OCI-LY7 (cell line): ENCODE data around the gene PAK5. TPM values are rescaled to one million over a fixed set of nuclear protein-coding genes. Genes with fewer than 3 reads are reported as not detected.

ENCODE experiments used
- BruUV-seq: library from RNA; stranded (reverse); fragments of 400-500 nt; replicated peaks from 2 replicates; lab custom pipeline; 2021; lab: Mats Ljungman, UMichigan
- CTCF ChIA-PET: fragments of 300-600 bp; sonication (Branson Sonifier 250); formaldehyde crosslinking; loops from one replicate; lab custom pipeline; 2022; ENCODE audit warnings: antibody characterized with exemption; ENCODE audit not compliant: unreplicated experiment; lab: Charles Lee
- POLR2A ChIA-PET: fragments of 300-600 bp; sonication (Branson Sonifier 250); formaldehyde crosslinking; loops from one replicate; lab custom pipeline; 2022; ENCODE audit warnings: antibody characterized with exemption; lab: Charles Lee
- DNase-seq: peaks from one replicate; pipeline ENCODE4 v3.0.0-alpha.2; 2015; ENCODE audit warnings: low spot score
- H2AFZ ChIP-seq: fragments of 200-600 bp; sonication (generic), shearing (Covaris generic); 2 replicates; pipeline ENCODE4 v1.6.1; 2014; ENCODE audit warnings: mild to moderate bottlenecking, antibody characterized with exemption, low read length, moderate library complexity
- H3K27ac ChIP-seq: fragments of 200-600 bp; sonication (generic); 2 replicates; pipeline ENCODE4 v1.5.1; 2014; ENCODE audit warnings: mixed run types, low read depth, mild to moderate bottlenecking, moderate library complexity, low read length, inconsistent platforms; ENCODE audit not compliant: poor library complexity, severe bottlenecking
- H3K36me3 ChIP-seq: fragments of 200-600 bp; sonication (generic); 2 replicates; pipeline ENCODE4 v1.6.1; 2014; ENCODE audit warnings: mild to moderate bottlenecking, antibody characterized with exemption, low read length, moderate library complexity, mixed read lengths; ENCODE audit not compliant: insufficient read depth
- H3K4me1 ChIP-seq: fragments of 200-600 bp; sonication (generic); 2 replicates; pipeline ENCODE4 v1.5.1; 2014; ENCODE audit warnings: mild to moderate bottlenecking, low read length; ENCODE audit not compliant: insufficient read depth, poor library complexity, severe bottlenecking
- H3K4me2 ChIP-seq: fragments of 200-600 bp; sonication (generic); 2 replicates; pipeline ENCODE4 v1.6.1; 2014; ENCODE audit warnings: mild to moderate bottlenecking, low read length
- H3K4me3 ChIP-seq: fragments of 200-600 bp; sonication (generic); 2 replicates; pipeline ENCODE4 v1.5.1; 2014; ENCODE audit warnings: mild to moderate bottlenecking, low read depth, low read length; ENCODE audit not compliant: poor library complexity, severe bottlenecking
- H3K79me2 ChIP-seq: fragments of 200-600 bp; sonication (generic); 2 replicates; pipeline ENCODE4 v1.6.1; 2016; ENCODE audit warnings: low read depth, mild to moderate bottlenecking, low read length, moderate library complexity, mixed read lengths; ENCODE audit not compliant: insufficient read depth
- H3K9me2 ChIP-seq: fragments of 200-600 bp; sonication (generic); 2 replicates; pipeline ENCODE4 v1.6.1; 2016; ENCODE audit warnings: mild to moderate bottlenecking, low read length, mixed read lengths; ENCODE audit not compliant: insufficient read depth
- H3K9me3 ChIP-seq: fragments of 200-600 bp; sonication (generic); 2 replicates; pipeline ENCODE4 v1.6.1; 2014; ENCODE audit warnings: mild to moderate bottlenecking, mixed run types, low read length, mixed read lengths
- H4K20me1 ChIP-seq: fragments of 200-600 bp; sonication (generic); 2 replicates; pipeline ENCODE4 v1.6.1; 2014; ENCODE audit warnings: mild to moderate bottlenecking, antibody characterized with exemption, low read length, moderate library complexity, mixed read lengths; ENCODE audit not compliant: insufficient read depth
- CTCF ChIP-seq: fragments of 200-600 bp; sonication (generic); conservative IDR thresholded peaks from 2 replicates; pipeline ENCODE4 v1.5.1; 2014; ENCODE audit warnings: mild to moderate bottlenecking, antibody characterized with exemption, low read length, moderate library complexity, mixed read lengths
- EZH2phosphoT487 ChIP-seq: fragments of 200-600 bp; sonication (generic); IDR thresholded peaks from 2 replicates; pipeline ENCODE4 v1.6.1; 2018; ENCODE audit warnings: low read depth, borderline replicate concordance, mild to moderate bottlenecking, mixed run types, antibody characterized with exemption, low read length, moderate library complexity, mixed read lengths
- intact Hi-C: fragments of 100-400 bp; cut with micrococcal nuclease; formaldehyde crosslinking; loops from one replicate; pipeline ENCODE4 v1.10.0; 2022; ENCODE audit not compliant: unreplicated experiment
- total RNA-seq, 2 experiments: library from RNA; depleted of rRNA in 1 of 2; stranded (reverse); fragments of >200 nt in 1 of 2; shearing (Covaris generic) in 1 of 2; gene quantifications; 2 replicates each; pipeline ENCODE4 v1.2.3, GENCODE V29; 2014 to 2022

PAK5 gene
- total RNA-seq, 2 experiments from 2014 or later = not detected

- H3K4me3 ChIP-seq = no peak overlapping the region
- no peaks in the 10 kb centered on the region for H3K9me3 ChIP-seq
- BruUV-seq = no TSS peak
- intact Hi-C loops = no loop called here
- DNase-seq = no peak
- H3K4me2 ChIP-seq = no peak overlapping the region
- no peaks in the 10 kb centered on the region for H3K9me2 ChIP-seq
- no peaks in the 10 kb centered on the region for H3K79me2 ChIP-seq
- H2AFZ ChIP-seq = no peak overlapping the region
- no peaks in the 10 kb centered on the region for H3K36me3 ChIP-seq
- TF ChIP-seq EZH2phosphoT487 = no peak
- no peak for TF ChIP-seq CTCF
- CTCF ChIA-PET = no interaction called here
- no peak overlapping the region for H3K27ac ChIP-seq
- POLR2A ChIA-PET = no interaction called here
- no peaks in the 10 kb centered on the region for H3K4me1 ChIP-seq
- H4K20me1 ChIP-seq = no peaks in the 10 kb centered on the region
Observed at GRCh38 chr20:9736373-9736772, 102.5 kb downstream of the PAK5 start.

- intact Hi-C loops = no loop called here
- H3K36me3 ChIP-seq = no peaks in the 10 kb centered on the region
- H3K9me2 ChIP-seq = no peaks in the 10 kb centered on the region
- H3K27ac ChIP-seq = no peak overlapping the region
- H2AFZ ChIP-seq = no peak overlapping the region
- H4K20me1 ChIP-seq = no peaks in the 10 kb centered on the region
- H3K79me2 ChIP-seq = no peaks in the 10 kb centered on the region
- POLR2A ChIA-PET = interaction anchor here (0.6 kb wide), 1 partner anchor 609 kb away, joined by 3 read pairs; no protein-coding TSS in a partner anchor
- no peaks in the 10 kb centered on the region for H3K9me3 ChIP-seq
- no peaks in the 10 kb centered on the region for H3K4me1 ChIP-seq
- H3K4me3 ChIP-seq = no peak overlapping the region
- no TSS peak for BruUV-seq
- DNase-seq = no peak
- CTCF ChIA-PET = no interaction called here
- no peak overlapping the region for H3K4me2 ChIP-seq
- TF ChIP-seq CTCF = no peak
- no peak for TF ChIP-seq EZH2phosphoT487
Observed at GRCh38 chr20:9723501-9724202, 115.2 kb downstream of the PAK5 start.

- Histone ChIP-seq H3K9me3 (no peaks in the 10 kb centered on the region), H4K20me1 (no peaks in the 10 kb centered on the region), H3K4me1 (no peaks in the 10 kb centered on the region), H2AFZ (no peak overlapping the region), H3K4me2 (no peak overlapping the region), H3K9me2 (no peaks in the 10 kb centered on the region), H3K36me3 (no peaks in the 10 kb centered on the region), H3K4me3 (no peak overlapping the region), H3K79me2 (no peaks in the 10 kb centered on the region), H3K27ac (no peak overlapping the region)
- intact Hi-C loops = no loop called here
- CTCF ChIA-PET = no interaction called here
- TF ChIP-seq CTCF = no peak
- TF ChIP-seq EZH2phosphoT487 = no peak
- POLR2A ChIA-PET = no interaction called here
- no peak for DNase-seq
- BruUV-seq = no TSS peak
Observed at GRCh38 chr20:9711872-9712271, 127.0 kb downstream of the PAK5 start.
